ENCODE results near the gene CACNA1C.

The CACNA1C gene

DNA sequence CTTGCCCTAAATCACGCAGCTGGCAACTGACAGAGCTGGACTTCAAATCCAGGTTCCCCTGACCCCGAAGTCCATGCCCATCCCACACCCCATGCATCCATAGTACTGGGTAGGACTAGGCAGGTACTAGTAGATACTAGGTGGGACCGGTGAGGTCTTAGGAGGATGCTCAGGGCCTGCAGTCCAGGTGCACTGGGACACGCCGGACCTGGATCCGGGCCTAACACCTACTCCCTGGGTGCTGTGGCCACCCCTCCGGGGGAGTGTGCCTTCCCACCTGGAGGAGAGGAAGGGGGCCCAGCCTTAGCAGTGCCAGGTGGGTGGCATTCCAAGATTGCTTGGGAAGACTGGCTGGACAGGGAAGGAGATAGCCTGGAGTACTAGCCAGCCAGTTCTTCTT is 64.8 kb downstream of the CACNA1C start:
- no peak overlapping the region for H3K4me3 ChIP-seq (ENCODE audit: low read length)
- TF ChIP-seq, protein P1, sequence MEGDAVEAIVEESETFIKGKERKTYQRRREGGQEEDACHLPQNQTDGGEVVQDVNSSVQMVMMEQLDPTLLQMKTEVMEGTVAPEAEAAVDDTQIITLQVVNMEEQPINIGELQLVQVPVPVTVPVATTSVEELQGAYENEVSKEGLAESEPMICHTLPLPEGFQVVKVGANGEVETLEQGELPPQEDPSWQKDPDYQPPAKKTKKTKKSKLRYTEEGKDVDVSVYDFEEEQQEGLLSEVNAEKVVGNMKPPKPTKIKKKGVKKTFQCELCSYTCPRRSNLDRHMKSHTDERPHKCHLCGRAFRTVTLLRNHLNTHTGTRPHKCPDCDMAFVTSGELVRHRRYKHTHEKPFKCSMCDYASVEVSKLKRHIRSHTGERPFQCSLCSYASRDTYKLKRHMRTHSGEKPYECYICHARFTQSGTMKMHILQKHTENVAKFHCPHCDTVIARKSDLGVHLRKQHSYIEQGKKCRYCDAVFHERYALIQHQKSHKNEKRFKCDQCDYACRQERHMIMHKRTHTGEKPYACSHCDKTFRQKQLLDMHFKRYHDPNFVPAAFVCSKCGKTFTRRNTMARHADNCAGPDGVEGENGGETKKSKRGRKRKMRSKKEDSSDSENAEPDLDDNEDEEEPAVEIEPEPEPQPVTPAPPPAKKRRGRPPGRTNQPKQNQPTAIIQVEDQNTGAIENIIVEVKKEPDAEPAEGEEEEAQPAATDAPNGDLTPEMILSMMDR (IDR thresholded peaks at IDR 0.05; ENCODE audit: insufficient read depth, low read depth, low read length, missing control alignments), result no peak
- no peak for DNase-seq (ENCODE audit: low read depth)

DNA sequence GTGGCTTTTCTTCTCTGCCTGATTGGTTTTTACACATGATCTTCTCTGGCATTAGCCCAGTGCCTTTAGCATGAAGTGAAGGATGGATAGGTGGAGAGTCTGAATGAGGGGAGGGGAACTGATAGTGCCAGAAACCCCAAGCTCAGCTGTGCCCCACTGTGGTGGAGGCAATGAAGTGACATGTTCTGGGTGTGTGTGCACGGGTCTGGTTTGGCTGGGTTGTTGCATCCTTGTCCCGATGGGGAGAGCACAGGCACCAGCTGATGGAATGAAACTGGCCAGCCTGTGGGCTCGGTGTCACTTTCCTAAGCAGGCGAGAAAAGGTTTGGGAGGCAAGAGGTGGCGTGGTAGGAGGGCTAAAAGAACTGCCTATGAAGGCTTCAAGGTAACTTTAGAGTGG is 65.3 kb downstream of the CACNA1C start:
- H3K4me3 ChIP-seq (ENCODE audit: low read length), result no peak overlapping the region
- DNase-seq (ENCODE audit: low read depth), result no peak
- TF ChIP-seq, protein P1 (IDR thresholded peaks at IDR 0.05; ENCODE audit: insufficient read depth, low read depth, low read length, missing control alignments), result no peak

DNA sequence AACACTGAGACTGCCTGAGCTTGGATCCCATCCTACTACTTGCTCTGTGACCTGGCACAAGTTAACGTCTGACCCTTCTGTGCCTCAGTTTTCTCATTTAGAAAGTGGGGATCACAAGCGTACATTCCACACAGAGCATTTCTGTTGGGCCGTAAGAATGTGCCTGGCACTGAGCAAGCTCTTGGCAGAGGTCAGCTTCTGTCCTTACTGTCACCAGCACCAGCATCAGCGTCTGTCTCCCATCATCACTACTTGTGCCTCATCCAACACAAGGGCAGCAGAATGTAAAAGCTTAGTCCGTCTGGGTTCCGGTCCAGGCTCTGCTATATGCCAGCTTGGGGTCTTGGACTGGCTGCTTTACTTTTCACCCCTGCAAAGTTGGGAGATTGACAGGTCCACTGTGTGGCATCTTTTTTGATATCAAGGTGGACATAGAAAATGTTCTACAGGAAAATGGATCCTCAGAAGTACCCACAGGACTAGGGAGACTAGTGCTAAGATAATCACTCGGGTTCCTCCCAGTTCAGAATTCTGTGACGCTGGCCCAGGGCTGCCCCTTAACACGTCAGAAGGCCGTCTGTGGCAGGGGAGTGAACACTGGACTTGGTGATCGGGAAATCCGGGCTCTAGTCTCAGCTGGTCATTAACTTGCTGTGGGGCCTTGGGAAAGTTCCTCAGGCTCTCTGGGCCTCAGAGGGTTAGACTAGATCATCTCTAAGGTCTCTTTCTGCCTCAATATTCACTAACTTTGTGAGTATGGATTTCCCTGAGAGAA is 65.9 kb downstream of the CACNA1C start:
- no peak for DNase-seq (ENCODE audit: low read depth)
- H3K4me3 ChIP-seq (ENCODE audit: low read length), result no peak overlapping the region
- TF ChIP-seq, protein P1 (IDR thresholded peaks at IDR 0.05; ENCODE audit: insufficient read depth, low read depth, low read length, missing control alignments), result no peak

DNA sequence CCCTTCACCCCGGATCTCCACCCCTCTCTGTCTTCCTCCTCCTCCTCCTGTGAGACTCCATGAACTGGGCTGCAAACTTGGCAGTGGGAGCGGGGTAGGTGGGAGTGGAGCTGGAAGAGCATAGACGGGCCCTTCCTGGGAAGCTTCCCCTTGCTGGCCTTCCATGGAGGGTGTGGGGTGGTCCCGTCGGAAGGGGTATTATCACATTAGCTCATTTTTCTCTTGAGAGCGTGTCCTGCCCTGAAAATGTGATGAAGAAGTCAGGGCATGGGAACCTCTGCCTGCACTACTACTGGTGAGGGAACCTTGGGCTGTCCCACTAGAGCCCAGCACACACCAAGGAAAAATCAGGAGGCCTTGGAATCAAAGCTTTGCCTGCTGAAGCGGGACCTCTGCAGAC is 66.5 kb downstream of the CACNA1C start:
- DNase-seq (ENCODE audit: low read depth), result no peak
- no peak overlapping the region for H3K4me3 ChIP-seq (ENCODE audit: low read length)
- TF ChIP-seq, protein P1 (IDR thresholded peaks at IDR 0.05; ENCODE audit: insufficient read depth, low read depth, low read length, missing control alignments), result no peak

DNA sequence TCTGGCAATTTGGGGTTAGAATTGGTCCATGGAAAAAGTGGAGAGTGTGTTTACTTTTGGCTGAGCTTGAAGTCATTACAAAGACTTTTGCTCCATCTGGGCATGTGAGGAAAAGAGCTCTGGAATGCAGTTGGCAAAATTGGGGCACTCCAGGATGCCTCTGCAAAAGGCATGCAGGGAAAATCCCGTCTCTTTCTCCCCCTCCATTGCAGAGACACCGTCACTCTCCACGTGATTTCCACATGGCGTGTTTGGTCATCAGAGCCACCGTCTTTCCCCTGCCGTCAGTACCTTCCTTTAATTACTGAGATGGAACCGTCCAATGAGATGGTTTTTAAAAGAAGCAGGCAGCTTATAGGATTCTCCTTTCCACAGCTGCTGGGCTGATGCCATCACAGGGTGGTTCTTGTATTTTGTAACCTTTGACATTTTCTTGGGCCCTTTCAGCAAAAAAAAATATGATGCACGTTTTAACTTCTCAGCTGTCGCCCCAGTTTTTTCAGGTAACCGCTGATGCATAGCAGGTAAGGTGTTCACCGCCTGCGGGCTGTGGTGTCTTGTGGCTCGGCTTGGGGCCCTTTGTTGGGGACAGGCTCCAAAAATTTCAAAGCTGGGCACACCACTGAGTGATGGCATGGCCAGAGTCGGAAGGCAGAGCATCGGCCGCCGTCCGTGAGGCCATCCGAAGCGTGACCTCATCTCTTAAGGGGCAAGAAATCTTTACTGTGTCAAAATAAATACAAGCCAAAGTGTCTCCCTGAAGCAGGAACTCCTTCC is 68.4 kb downstream of the CACNA1C start:
- TF ChIP-seq, protein P1 (IDR thresholded peaks at IDR 0.05; ENCODE audit: insufficient read depth, low read depth, low read length, missing control alignments), result no peak
- no peak for DNase-seq (ENCODE audit: low read depth)
- H3K4me3 ChIP-seq (ENCODE audit: low read length), result no peak overlapping the region

DNA sequence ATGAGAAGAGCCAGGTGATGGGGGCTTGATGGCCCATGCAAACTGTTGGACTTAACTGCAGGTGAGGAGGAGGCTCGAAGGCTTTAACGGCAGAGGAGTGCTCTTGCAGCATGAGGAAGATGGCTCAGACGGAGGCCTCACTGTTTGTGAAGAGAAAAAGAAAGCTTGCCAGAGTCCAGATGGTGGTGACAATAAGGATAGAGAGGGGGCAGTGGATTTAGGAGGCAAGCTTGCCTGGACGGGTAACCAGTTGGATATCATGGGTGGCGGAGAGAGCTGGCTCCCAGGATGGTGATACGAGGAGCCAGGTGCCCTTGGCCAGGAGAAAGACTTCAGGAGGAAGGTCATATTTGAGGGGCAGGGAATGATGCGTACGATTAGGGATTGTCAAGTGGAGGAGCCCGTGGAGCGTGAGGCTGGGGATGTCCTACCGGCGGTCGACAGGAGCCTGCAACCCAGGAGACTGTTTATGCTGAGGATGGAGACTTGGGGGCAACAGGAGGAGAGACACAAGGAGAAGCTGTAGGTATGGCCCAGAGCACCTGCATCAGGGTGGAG is 71.8 kb downstream of the CACNA1C start:
- no peak overlapping the region for H3K4me3 ChIP-seq (ENCODE audit: low read length)
- TF ChIP-seq, protein P1 (IDR thresholded peaks at IDR 0.05; ENCODE audit: insufficient read depth, low read depth, low read length, missing control alignments), result no peak
- DNase-seq (ENCODE audit: low read depth), result no peak

Measured in epithelial cell of esophagus (primary cell).